ENCODE results near the gene ZMYND12.
"Not testable (repeated sequence)": the region's sequence is repeated elsewhere in the genome, so short reads cannot be mapped to it uniquely, and the experiment has no call there.

The ZMYND12 gene

GRCh38 chr1:42456010-42456753 lies at the start of gene ZMYND12, which contains the start of gene PPCS:
ZMYND12 (minus strand) TSS chr1:42456022; CDS start chr1:42455997, 25 bp downstream.
PPCS (plus strand) TSS chr1:42456543; CDS start chr1:42456566, 23 bp downstream.
- peak; percentile 91 to 98 for DNase-seq

GRCh38 chr1:42504535-42505128 lies 48.8 kb upstream of the ZMYND12 start:
- no peak for DNase-seq

GRCh38 chr1:42502031-42502430 lies 46.2 kb upstream of the ZMYND12 start:
- not testable (repeated sequence) for DNase-seq

- no peak for DNase-seq
These were observed 34.4 kb upstream of the ZMYND12 start for GRCh38 chr1:42490237-42490636.

GRCh38 chr1:42484382-42484781 lies 28.6 kb upstream of the ZMYND12 start:
- DNase-seq, result no peak

- no peak for DNase-seq
These were observed 26.9 kb upstream of the ZMYND12 start for GRCh38 chr1:42482635-42483153.

- DNase-seq, result no peak
These were observed 25.1 kb upstream of the ZMYND12 start for GRCh38 chr1:42480921-42481320.

- DNase-seq, result peak; percentile 34 to 52
These were observed 23.8 kb upstream of the ZMYND12 start for GRCh38 chr1:42479621-42480020.

- no peak for DNase-seq
These were observed 22.0 kb upstream of the ZMYND12 start for GRCh38 chr1:42477775-42478174.

GRCh38 chr1:42477354-42477753 lies 21.5 kb upstream of the ZMYND12 start:
- DNase-seq, result not testable (repeated sequence)

GRCh38 chr1:42476605-42477004 lies 20.8 kb upstream of the ZMYND12 start:
- no peak for DNase-seq

- peak in 1 of 2 experiments; percentile 16 for DNase-seq
These were observed 13.9 kb upstream of the ZMYND12 start for GRCh38 chr1:42469727-42470126.

GRCh38 chr1:42466030-42466429 lies 10.2 kb upstream of the ZMYND12 start:
- DNase-seq, result no peak

GRCh38 chr1:42463921-42464320 lies 8.1 kb upstream of the ZMYND12 start:
- peak in 1 of 2 experiments; percentile 46 for DNase-seq

- peak; percentile 100 for DNase-seq
These were observed 7.3 kb upstream of the ZMYND12 start, which contains the start of gene CCDC30 for GRCh38 chr1:42462828-42463763. CCDC30 (plus strand) TSS chr1:42463286; CDS start chr1:42480552, 17,266 bp downstream.

- DNase-seq, result no peak
These were observed 5.4 kb upstream of the ZMYND12 start for GRCh38 chr1:42461196-42461595.

GRCh38 chr1:42456754-42457089 lies 900 bp upstream of the ZMYND12 start:
- DNase-seq, result peak; percentile 60 to 91

GRCh38 chr1:42454403-42454802 lies 1.4 kb downstream of the ZMYND12 start:
- DNase-seq, result no peak

- DNase-seq, result no peak
These were observed 2.4 kb downstream of the ZMYND12 start for GRCh38 chr1:42453386-42453785.

GRCh38 chr1:42450061-42450460 lies 5.8 kb downstream of the ZMYND12 start:
- no peak for DNase-seq

- DNase-seq, result no peak
These were observed 6.6 kb downstream of the ZMYND12 start for GRCh38 chr1:42449256-42449655.

- DNase-seq, result no peak
These were observed 13.2 kb downstream of the ZMYND12 start for GRCh38 chr1:42442662-42443061.

- DNase-seq, result no peak
These were observed 15.9 kb downstream of the ZMYND12 start for GRCh38 chr1:42439940-42440339.

Measured in NCI-H526 (cell line).